Ishikawa (cell line): Measurements from ENCODE around the gene C14orf180.

Experiments used
- CEBPB ChIP-seq: IDR thresholded peaks from 2 replicates; pipeline ENCODE4 v1.6.1; 2012
- CREB1 ChIP-seq: IDR thresholded peaks from 2 replicates; pipeline ENCODE4 v1.6.1; 2012; ENCODE audit warnings: low read depth
- EGR1 ChIP-seq: IDR thresholded peaks from 2 replicates; pipeline ENCODE4 v1.6.1; 2012
- EP300 ChIP-seq: IDR thresholded peaks from 2 replicates; pipeline ENCODE4 v1.6.1; 2012; ENCODE audit warnings: borderline replicate concordance
- REST ChIP-seq: IDR thresholded peaks from 2 replicates; pipeline ENCODE4 v1.6.1; 2012; ENCODE audit warnings: low read depth, mild to moderate bottlenecking
- TAF1 ChIP-seq: IDR thresholded peaks from 2 replicates; pipeline ENCODE4 v1.6.1; 2012; ENCODE audit warnings: low read depth, mild to moderate bottlenecking
- YY1 ChIP-seq: IDR thresholded peaks from 2 replicates; pipeline ENCODE4 v1.6.1; 2012; ENCODE audit warnings: low read depth
- TF ChIP-seq, protein P1 (sequence below): IDR thresholded peaks from 2 replicates; pipeline ENCODE4 v1.6.1; 2012
- TF ChIP-seq, protein P2 (sequence below): IDR thresholded peaks from 2 replicates; pipeline ENCODE4 v1.6.1; 2012

DNA sequence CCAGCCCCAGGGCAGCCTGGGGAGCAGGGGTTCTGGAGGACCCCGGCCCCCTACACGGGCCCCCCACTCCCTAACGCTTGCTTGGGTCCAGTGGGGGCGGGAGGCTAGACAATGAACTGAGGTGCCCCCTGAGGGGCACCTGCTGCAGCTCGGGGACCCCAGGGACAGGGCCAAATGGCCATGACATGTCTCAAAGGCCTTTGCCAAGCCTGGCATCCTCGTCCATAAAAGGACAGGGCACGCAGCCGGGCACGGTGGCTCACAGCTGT is 11.7 kb upstream of the C14orf180 start:
- TF ChIP-seq CREB1 (no peak), EGR1 (no peak), REST (no peak), YY1 (no peak), CEBPB (no peak), EP300 (no peak), TAF1 (no peak)
- TF ChIP-seq, protein P1, sequence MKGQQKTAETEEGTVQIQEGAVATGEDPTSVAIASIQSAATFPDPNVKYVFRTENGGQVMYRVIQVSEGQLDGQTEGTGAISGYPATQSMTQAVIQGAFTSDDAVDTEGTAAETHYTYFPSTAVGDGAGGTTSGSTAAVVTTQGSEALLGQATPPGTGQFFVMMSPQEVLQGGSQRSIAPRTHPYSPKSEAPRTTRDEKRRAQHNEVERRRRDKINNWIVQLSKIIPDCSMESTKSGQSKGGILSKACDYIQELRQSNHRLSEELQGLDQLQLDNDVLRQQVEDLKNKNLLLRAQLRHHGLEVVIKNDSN: no peak
- TF ChIP-seq, protein P2, sequence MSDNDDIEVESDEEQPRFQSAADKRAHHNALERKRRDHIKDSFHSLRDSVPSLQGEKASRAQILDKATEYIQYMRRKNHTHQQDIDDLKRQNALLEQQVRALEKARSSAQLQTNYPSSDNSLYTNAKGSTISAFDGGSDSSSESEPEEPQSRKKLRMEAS: no peak
